Activated T-cell treated with anti-CD3 and anti-CD28 coated beads, Interleukin-2, amount 50 U/mL, for 4 hours (primary cell): Measurements from ENCODE around the gene EIPR1. TPM values are rescaled to one million over a fixed set of nuclear protein-coding genes. Genes with fewer than 3 reads are reported as not detected.

Experiments used
- ATAC-seq, 2 donors: fragments of 200-7000 bp; cut with Tn5 transposase; one replicate each; pipeline ENCODE4 v1.10.0; 2021
- DNase-seq: peaks from one replicate; pipeline ENCODE4 v3.0.0-alpha.2; 2020
- H3K27me3 Mint-ChIP-seq: one replicate; pipeline ENCODE4 v1.8.0; 2021; ENCODE audit warnings: low read depth, mixed read lengths
- H3K36me3 Mint-ChIP-seq: one replicate; pipeline ENCODE4 v1.8.0; 2022; ENCODE audit warnings: mixed read lengths; ENCODE audit not compliant: insufficient read depth
- H3K4me1 Mint-ChIP-seq: one replicate; pipeline ENCODE4 v1.8.0; 2021; ENCODE audit warnings: low read depth, mixed read lengths
- H3K4me3 Mint-ChIP-seq: one replicate; pipeline ENCODE4 v1.8.0; 2021; ENCODE audit warnings: mild to moderate bottlenecking, moderate library complexity, mixed read lengths
- H3K9me3 Mint-ChIP-seq: one replicate; pipeline ENCODE4 v1.8.0; 2021; ENCODE audit warnings: mixed read lengths
- total RNA-seq, 3 donors: library from RNA; stranded (reverse); gene quantifications; one replicate each; pipeline ENCODE4 v1.2.1, GENCODE V29; 2021

EIPR1 gene
- total RNA-seq, 3 donors from 2014 or later, result 36.3 to 39.5 (median 37.2) TPM

- no peaks in the 10 kb centered on the region for H3K9me3 Mint-ChIP-seq
- no peak overlapping the region for H3K4me3 Mint-ChIP-seq
- DNase-seq (no peak), ATAC-seq (no peak)
- H3K4me1 Mint-ChIP-seq, result no peaks in the 10 kb centered on the region
- H3K27me3 Mint-ChIP-seq, result no peaks in the 10 kb centered on the region
- H3K36me3 Mint-ChIP-seq, result peaks cover 33% of the 10 kb centered on the region
Measured at GRCh38 chr2:3329491-3329890, 48.1 kb downstream of the EIPR1 start.

GRCh38 chr2:3326871-3327270 lies 50.7 kb downstream of the EIPR1 start:
- Mint-ChIP-seq H3K27me3 (no peaks in the 10 kb centered on the region), H3K9me3 (no peaks in the 10 kb centered on the region), H3K4me1 (no peaks in the 10 kb centered on the region), H3K4me3 (no peak overlapping the region), H3K36me3 (peaks cover 29% of the 10 kb centered on the region)
- ATAC-seq (no peak), DNase-seq (no peak)

- Mint-ChIP-seq H3K4me3 (no peak overlapping the region), H3K9me3 (no peaks in the 10 kb centered on the region), H3K27me3 (no peaks in the 10 kb centered on the region), H3K36me3 (peaks cover 31% of the 10 kb centered on the region), H3K4me1 (no peaks in the 10 kb centered on the region)
- no peak for ATAC-seq
- DNase-seq, result no peak
Measured at GRCh38 chr2:3326182-3326537, 51.5 kb downstream of the EIPR1 start.

- DNase-seq (no peak), ATAC-seq (no peak)
- no peak overlapping the region for H3K4me3 Mint-ChIP-seq
- no peaks in the 10 kb centered on the region for H3K27me3 Mint-ChIP-seq
- no peaks in the 10 kb centered on the region for H3K4me1 Mint-ChIP-seq
- H3K36me3 Mint-ChIP-seq, result peaks cover 30% of the 10 kb centered on the region
- no peaks in the 10 kb centered on the region for H3K9me3 Mint-ChIP-seq
Measured at GRCh38 chr2:3325458-3326181, 52.0 kb downstream of the EIPR1 start.

GRCh38 chr2:3324404-3325281 lies 53.0 kb downstream of the EIPR1 start:
- Mint-ChIP-seq H3K4me1 (no peaks in the 10 kb centered on the region), H3K9me3 (no peaks in the 10 kb centered on the region), H3K27me3 (no peaks in the 10 kb centered on the region), H3K4me3 (no peak overlapping the region), H3K36me3 (peaks cover 26% of the 10 kb centered on the region)
- no peak for DNase-seq
- ATAC-seq, result no peak

GRCh38 chr2:3324036-3324386 lies 53.6 kb downstream of the EIPR1 start:
- Mint-ChIP-seq H3K4me1 (no peaks in the 10 kb centered on the region), H3K27me3 (no peaks in the 10 kb centered on the region), H3K4me3 (no peak overlapping the region), H3K9me3 (no peaks in the 10 kb centered on the region), H3K36me3 (peaks cover 24% of the 10 kb centered on the region)
- ATAC-seq (no peak), DNase-seq (no peak)

- DNase-seq (no peak), ATAC-seq (no peak)
- Mint-ChIP-seq H3K4me3 (no peak overlapping the region), H3K36me3 (peaks cover 29% of the 10 kb centered on the region), H3K9me3 (no peaks in the 10 kb centered on the region), H3K4me1 (no peaks in the 10 kb centered on the region), H3K27me3 (no peaks in the 10 kb centered on the region)
Measured at GRCh38 chr2:3323360-3324035, 54.1 kb downstream of the EIPR1 start.

- no peaks in the 10 kb centered on the region for H3K4me1 Mint-ChIP-seq
- DNase-seq (no peak), ATAC-seq (no peak)
- H3K36me3 Mint-ChIP-seq, result peaks cover 37% of the 10 kb centered on the region
- H3K4me3 Mint-ChIP-seq, result no peak overlapping the region
- no peaks in the 10 kb centered on the region for H3K9me3 Mint-ChIP-seq
- H3K27me3 Mint-ChIP-seq, result no peaks in the 10 kb centered on the region
Measured at GRCh38 chr2:3322311-3322970, 55.2 kb downstream of the EIPR1 start.

GRCh38 chr2:3321825-3322224 lies 55.8 kb downstream of the EIPR1 start:
- Mint-ChIP-seq H3K9me3 (no peaks in the 10 kb centered on the region), H3K27me3 (no peaks in the 10 kb centered on the region), H3K36me3 (peaks cover 37% of the 10 kb centered on the region), H3K4me1 (peaks cover under 1% of the 10 kb centered on the region), H3K4me3 (no peak overlapping the region)
- DNase-seq (no peak), ATAC-seq (no peak)

- Mint-ChIP-seq H3K4me1 (peaks cover 5% of the 10 kb centered on the region), H3K36me3 (peaks cover 34% of the 10 kb centered on the region), H3K27me3 (no peaks in the 10 kb centered on the region), H3K9me3 (no peaks in the 10 kb centered on the region), H3K4me3 (no peak overlapping the region)
- no peak for DNase-seq
- no peak for ATAC-seq
Measured at GRCh38 chr2:3320910-3321605, 56.6 kb downstream of the EIPR1 start.

- ATAC-seq (no peak), DNase-seq (no peak)
- no peaks in the 10 kb centered on the region for H3K27me3 Mint-ChIP-seq
- peaks cover 5% of the 10 kb centered on the region for H3K4me1 Mint-ChIP-seq
- peaks cover 34% of the 10 kb centered on the region for H3K36me3 Mint-ChIP-seq
- no peaks in the 10 kb centered on the region for H3K9me3 Mint-ChIP-seq
- H3K4me3 Mint-ChIP-seq, result no peak overlapping the region
Measured at GRCh38 chr2:3319745-3320566, 57.7 kb downstream of the EIPR1 start.

- ATAC-seq, result no peak
- peaks cover 34% of the 10 kb centered on the region for H3K36me3 Mint-ChIP-seq
- H3K9me3 Mint-ChIP-seq, result no peaks in the 10 kb centered on the region
- H3K27me3 Mint-ChIP-seq, result no peaks in the 10 kb centered on the region
- H3K4me1 Mint-ChIP-seq, result peaks cover 5% of the 10 kb centered on the region
- no peak overlapping the region for H3K4me3 Mint-ChIP-seq
- no peak for DNase-seq
Measured at GRCh38 chr2:3319134-3319533, 58.5 kb downstream of the EIPR1 start.

GRCh38 chr2:3317871-3318590 lies 59.6 kb downstream of the EIPR1 start:
- H3K4me3 Mint-ChIP-seq, result no peak overlapping the region
- no peak for ATAC-seq
- H3K27me3 Mint-ChIP-seq, result no peaks in the 10 kb centered on the region

More at GRCh38 chr2:3317871-3318590, 59.6 kb downstream of the EIPR1 start:
- Mint-ChIP-seq H3K9me3 (no peaks in the 10 kb centered on the region), H3K4me1 (peaks cover 12% of the 10 kb centered on the region), H3K36me3 (peaks cover 29% of the 10 kb centered on the region)
- DNase-seq, result no peak
